ENCODE measurements around the gene SNRNP70.
"Not testable (repeated sequence)": the region's sequence is repeated elsewhere in the genome, so short reads cannot be mapped to it uniquely, and the experiment has no call there.

Gene SNRNP70, protein sequence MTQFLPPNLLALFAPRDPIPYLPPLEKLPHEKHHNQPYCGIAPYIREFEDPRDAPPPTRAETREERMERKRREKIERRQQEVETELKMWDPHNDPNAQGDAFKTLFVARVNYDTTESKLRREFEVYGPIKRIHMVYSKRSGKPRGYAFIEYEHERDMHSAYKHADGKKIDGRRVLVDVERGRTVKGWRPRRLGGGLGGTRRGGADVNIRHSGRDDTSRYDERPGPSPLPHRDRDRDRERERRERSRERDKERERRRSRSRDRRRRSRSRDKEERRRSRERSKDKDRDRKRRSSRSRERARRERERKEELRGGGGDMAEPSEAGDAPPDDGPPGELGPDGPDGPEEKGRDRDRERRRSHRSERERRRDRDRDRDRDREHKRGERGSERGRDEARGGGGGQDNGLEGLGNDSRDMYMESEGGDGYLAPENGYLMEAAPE

DNA sequence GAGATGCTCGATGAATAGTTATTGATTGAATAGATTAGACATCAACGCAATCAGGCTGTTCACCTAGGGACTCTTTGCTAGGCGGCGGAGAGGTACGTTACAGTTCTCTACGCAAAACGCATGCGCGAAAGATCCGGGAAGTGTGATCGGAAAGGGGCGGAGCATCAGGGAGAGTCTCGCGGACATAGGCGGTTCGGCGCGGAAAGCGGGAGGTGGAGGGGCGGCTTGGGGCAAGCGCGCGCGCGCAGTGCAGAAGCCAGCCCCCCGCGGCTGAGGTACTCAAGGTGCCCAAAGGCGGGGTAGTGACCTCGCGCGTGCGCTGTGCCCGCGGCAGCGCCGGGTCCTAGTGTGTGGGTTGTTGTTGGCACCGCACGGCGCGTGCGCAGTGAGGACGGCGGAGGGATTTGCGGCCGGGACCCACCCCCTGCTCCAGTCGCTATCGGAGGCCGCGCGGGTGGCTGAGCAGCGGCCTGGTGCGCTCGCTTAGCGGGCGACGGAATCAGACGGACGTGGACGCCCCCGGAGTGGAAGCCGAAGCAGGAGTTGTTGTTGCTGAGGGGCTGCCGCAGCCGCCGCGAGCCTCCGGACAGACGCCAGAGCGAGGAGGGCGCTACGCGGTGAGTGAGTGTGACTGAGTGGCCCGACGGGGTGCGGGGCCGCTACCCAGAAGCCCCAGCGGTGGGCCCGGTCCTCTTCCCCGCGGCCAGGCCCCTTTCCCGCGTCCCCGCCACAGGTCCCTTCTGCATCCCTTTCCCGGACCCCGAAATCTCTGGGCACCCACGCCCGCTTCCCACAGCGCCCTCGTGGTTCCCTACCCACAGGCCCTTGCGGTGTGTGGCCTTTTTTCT lies at the start of gene SNRNP70:
Gene SNRNP70, plus strand, starts transcription at position 432 of the 848 bp plus-strand sequence. CDS start 964 bp downstream, outside the sequence.
- peak within 1 kb of the TSS; percentile 70 for H3K4me3 ChIP-seq (ENCODE audit: low read depth, low read length)
- TF ChIP-seq, protein P1, sequence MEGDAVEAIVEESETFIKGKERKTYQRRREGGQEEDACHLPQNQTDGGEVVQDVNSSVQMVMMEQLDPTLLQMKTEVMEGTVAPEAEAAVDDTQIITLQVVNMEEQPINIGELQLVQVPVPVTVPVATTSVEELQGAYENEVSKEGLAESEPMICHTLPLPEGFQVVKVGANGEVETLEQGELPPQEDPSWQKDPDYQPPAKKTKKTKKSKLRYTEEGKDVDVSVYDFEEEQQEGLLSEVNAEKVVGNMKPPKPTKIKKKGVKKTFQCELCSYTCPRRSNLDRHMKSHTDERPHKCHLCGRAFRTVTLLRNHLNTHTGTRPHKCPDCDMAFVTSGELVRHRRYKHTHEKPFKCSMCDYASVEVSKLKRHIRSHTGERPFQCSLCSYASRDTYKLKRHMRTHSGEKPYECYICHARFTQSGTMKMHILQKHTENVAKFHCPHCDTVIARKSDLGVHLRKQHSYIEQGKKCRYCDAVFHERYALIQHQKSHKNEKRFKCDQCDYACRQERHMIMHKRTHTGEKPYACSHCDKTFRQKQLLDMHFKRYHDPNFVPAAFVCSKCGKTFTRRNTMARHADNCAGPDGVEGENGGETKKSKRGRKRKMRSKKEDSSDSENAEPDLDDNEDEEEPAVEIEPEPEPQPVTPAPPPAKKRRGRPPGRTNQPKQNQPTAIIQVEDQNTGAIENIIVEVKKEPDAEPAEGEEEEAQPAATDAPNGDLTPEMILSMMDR (IDR thresholded peaks at IDR 0.05; ENCODE audit: low read depth, low read length): no peak

DNA sequence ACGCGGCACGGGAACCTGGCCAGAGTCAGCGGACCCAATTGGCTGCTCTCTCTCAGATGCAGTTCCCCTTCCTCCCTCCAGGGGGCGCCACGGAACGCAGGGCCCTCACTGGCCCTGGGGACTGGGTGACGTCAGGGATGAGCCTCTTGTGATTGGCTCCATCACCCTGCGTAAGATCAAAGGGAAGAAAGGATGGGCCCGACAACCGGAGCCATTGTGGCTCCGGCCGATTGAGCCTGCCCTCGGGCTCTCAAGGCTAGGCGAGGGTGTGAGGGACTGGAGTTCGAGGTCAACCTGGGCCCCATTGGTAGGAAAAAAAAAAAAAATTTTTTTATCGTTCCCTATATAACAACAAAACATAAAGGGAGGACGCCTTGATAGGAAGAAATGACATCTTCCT lies 48.4 kb upstream of the SNRNP70 start, which contains the start of gene CGB1:
Gene CGB1, minus strand, starts transcription at position 81 of the 400 bp plus-strand sequence. CDS start 184 bp downstream, outside the sequence.
- TF ChIP-seq, protein P1 (IDR thresholded peaks at IDR 0.05; ENCODE audit: low read depth, low read length): peak; percentile 42
- not testable (repeated sequence) for H3K4me3 ChIP-seq (ENCODE audit: low read depth, low read length)

DNA sequence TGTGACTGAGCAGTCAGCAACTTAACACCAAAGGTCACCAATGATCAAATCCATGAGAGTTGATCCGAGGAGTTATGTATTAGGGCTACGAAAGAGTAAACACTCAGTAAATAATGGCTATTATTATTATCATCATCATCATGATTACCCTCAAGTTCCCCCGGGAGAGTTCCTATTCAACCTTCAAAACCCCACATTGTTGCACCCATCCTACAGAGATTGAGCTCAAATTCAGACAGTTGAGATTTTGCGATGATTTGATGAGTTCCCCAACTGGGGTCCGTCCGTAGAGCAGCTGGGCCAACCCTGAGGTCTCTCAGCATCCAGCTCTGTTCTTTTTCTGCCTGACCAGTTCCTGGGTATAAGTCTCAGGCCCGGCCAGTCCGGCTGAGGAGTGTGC lies 47.1 kb upstream of the SNRNP70 start:
- H3K4me3 ChIP-seq (ENCODE audit: low read depth, low read length): not testable (repeated sequence)

DNA sequence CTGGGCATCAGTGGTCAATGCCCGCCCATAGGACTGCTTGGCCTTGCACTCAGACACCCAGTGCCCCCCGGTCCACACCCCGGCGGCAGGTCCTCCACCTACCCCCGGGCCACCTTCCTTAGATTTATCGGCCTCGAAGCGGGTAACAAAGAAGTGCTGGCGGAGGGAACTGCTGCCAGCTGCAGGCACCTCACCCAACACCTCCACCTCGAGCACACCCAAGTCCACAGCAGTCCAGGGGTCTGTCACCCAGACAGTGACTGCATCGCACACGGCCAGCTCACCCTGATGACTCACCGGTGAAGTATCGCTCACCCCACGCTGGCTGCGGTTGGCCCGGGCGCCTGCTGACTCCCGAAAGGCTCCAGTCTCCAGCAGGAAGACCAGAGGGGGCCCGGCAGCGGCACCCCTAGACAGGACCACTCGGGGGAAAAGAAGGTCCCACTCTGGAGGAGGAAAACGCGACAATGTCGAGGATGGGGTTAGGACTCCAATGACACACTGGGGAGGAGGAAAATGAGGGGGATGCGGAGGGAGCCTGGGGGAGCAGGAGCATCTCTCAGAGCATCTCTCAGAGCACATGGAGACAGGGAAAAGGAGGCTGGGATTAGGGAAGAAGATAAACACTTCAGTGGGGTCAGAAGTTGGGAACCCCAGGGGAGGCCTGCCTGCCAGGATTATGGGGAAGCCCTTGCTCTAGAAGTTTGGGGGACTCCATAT lies 46.5 kb upstream of the SNRNP70 start:
- not testable (repeated sequence) for H3K4me3 ChIP-seq (ENCODE audit: low read depth, low read length)

DNA sequence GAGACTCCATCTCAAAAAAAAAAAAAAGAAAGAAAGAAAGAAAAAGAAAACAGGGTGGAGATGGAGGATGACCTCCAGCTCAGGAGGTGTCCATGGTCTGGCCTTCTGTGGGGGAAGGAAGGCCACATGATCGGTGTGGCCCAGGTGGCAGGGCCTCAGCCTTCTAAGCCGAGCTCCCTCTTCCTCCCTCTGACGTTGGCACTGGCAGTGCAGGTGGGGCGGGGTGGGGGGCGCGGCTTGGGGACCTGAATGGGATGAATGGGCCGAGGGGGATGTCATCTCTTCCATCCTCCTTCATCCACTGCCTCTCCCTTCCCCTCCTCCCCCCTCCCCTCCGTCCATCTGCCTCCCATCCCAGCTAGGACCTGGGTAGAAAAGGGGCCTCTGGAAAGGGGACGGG lies 45.5 kb upstream of the SNRNP70 start:
- H3K4me3 ChIP-seq (ENCODE audit: low read depth, low read length): not testable (repeated sequence)

DNA sequence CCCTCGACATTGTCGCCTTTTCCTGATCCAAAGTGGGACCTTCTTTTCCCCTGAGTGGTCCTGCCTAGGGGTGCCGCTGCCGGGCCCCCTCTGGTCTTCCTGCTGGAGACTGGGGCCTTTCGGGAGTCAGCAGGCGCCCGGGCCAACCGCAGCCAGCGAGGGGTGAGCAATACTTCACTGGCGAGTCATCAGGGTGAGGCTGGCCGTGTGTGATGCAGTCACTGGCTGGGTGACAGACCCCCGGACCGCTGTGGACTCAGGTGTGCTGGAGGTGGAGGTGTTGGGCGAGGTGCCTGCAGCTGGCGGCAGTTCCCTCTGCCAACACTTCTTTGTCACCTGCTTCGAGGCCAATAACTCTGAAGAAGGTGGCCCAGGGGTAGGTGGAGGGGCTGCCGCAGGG lies 43.1 kb upstream of the SNRNP70 start:
- no peak overlapping the region for H3K4me3 ChIP-seq (ENCODE audit: low read depth, low read length)
- TF ChIP-seq, protein P1 (IDR thresholded peaks at IDR 0.05; ENCODE audit: low read depth, low read length): no peak

DNA sequence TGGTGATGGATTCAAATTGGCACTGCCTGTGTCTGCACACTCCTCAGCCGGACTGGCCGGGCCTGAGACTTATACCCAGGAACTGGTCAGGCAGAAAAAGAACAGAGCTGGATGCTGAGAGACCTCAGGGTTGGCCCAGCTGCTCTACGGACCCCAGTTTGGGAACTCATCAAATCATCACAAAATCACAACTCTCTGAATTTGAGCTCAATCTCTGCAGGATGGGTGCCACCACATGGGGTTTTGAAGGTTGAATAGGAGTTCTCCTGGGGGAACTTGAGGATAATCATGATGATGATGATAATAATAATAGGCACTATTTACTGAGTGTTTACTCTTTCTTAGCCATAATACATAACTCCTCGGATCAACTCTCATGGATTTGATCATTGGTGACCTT lies 42.6 kb upstream of the SNRNP70 start:
- not testable (repeated sequence) for H3K4me3 ChIP-seq (ENCODE audit: low read depth, low read length)

DNA sequence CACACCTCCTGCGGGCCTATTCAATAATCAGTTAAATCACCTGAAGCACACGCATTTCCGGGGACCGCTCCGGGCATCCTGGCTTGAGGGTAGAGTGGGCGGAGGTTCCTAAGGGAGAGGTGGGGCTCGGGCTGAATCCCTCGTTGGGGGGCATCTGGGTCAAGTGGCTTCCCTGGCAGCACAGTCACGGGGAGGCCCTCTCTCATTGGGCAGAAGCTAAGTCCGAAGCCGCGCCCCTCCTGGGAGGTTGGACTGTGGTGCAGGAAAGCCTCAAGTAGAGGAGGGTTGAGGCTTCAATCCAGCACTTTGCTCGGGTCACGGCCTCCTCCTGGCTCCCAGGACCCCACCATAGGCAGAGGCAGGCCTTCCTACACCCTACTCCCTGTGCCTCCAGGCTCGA lies 41.7 kb upstream of the SNRNP70 start, which contains the start of gene CGB5:
Gene CGB5, plus strand, starts transcription at position 301 of the 400 bp plus-strand sequence. CDS start 362 bp downstream, outside the sequence.
- H3K4me3 ChIP-seq (ENCODE audit: low read depth, low read length): not testable (repeated sequence)

DNA sequence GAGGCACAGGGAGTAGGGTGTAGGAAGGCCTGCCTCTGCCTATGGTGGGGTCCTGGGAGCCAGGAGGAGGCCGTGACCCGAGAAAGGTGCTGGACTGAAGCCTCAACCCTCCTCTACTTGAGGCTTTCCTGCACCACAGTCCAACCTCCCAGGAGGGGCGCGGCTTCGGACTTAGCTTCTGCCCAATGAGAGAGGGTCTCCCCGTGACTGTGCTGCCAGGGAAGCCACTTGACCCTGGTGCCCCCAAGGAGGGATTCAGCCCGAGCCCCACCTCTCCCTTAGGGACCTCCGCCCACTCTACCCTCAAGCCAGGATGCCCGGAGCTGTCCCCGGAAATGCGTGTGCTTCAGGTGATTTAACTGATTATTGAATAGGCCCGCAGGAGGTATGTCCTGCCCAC lies 36.2 kb upstream of the SNRNP70 start, which contains the start of gene CGB8:
Gene CGB8, minus strand, starts transcription at position 101 of the 400 bp plus-strand sequence. CDS start 372 bp downstream, outside the sequence.
- not testable (repeated sequence) for H3K4me3 ChIP-seq (ENCODE audit: low read depth, low read length)

DNA sequence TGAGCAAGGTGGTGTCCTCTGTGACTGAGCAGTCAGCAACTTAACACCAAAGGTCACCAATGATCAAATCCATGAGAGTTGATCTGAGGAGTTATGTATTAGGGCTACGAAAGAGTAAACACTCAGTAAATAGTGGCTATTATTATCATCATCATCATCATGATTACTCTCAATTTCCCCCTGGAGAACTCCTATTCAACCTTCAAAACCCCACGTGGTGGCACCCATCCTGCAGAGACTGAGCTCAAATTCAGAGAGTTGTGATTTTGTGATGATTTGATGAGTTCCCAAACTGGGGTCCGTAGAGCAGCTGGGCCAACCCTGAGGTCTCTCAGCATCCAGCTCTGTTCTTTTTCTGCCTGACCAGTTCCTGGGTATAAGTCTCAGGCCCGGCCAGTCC lies 35.4 kb upstream of the SNRNP70 start:
- H3K4me3 ChIP-seq (ENCODE audit: low read depth, low read length): not testable (repeated sequence)

DNA sequence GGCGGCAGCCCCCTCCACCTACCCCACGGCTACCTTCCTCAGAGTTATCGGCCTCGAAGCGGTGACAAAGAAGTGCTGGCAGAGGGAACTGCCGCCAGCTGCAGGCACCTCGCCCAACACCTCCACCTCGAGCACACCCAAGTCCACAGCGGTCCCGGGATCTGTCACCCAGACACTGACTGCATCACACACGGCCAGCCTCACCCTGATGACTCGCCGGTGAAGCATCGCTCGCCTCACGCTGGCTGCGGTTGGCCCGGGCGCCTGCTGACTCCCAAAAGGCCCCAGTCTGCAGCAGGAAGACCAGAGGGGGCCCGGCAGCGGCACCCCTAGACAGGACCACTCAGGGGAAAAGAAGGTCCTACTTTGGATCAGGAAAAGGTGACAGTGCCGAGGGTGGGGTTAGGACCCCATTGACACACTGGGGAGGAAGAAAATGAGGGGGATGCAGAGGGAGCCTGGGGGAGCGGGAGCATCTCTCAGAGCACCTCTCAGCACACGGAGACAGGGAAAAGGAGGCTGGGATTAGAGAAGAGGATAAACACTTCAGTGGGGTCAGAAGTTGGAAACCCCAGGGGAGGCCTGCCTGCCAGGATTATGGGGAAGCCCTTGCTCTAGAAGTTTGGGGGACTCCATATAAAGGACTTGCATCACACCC lies 34.7 kb upstream of the SNRNP70 start:
- not testable (repeated sequence) for H3K4me3 ChIP-seq (ENCODE audit: low read depth, low read length)

Measured in WI38 (cell line).